SK-N-SH (cell line): Measurements from ENCODE around the gene TMEM151A. TPM values are rescaled to one million over a fixed set of nuclear protein-coding genes. Genes with fewer than 3 reads are reported as not detected.

Experiments used
- CTCF ChIA-PET: fragments of 300-600, 350-600 bp; formaldehyde crosslinking; extraction: SDS; loops from one replicate; lab custom pipeline; 2021; lab: Yijun Ruan, JAX
- POLR2A ChIA-PET: fragments of 350-600 bp; sonication (Branson Sonifier 250); formaldehyde crosslinking; extraction: SDS; loops from one replicate; lab custom pipeline; 2020; ENCODE audit warnings: antibody characterized with exemption, inconsistent platforms; lab: Yijun Ruan, JAX
- DNase-seq: peaks from one replicate; pipeline ENCODE4 v3.0.0; 2012
- H2AFZ ChIP-seq: fragments of 200-600 bp; sonication (generic); 2 replicates; pipeline ENCODE4 v1.8.1; 2016; ENCODE audit warnings: antibody characterized with exemption, mild to moderate bottlenecking, low read depth
- H3F3A ChIP-seq: fragments of 200-600 bp; sonication (generic); replicated peaks from 2 replicates; pipeline ENCODE3; 2016; ENCODE audit warnings: antibody characterized with exemption, mild to moderate bottlenecking; ENCODE audit not compliant: insufficient read depth
- H3K27ac ChIP-seq, 2 experiments: fragments of 200-500 bp in 1 of 2; fragments of 200-600 bp in 1 of 2; sonication (Bioruptor generic) in 1 of 2; sonication (generic), shearing (Covaris generic) in 1 of 2; 2 replicates each; pipeline versions ENCODE4 v1.5.1 to v1.6.1; 2014 to 2016; ENCODE audit warnings: low read depth in 2 of 2, inconsistent platforms in 1 of 2, low read length in 1 of 2, mild to moderate bottlenecking in 1 of 2, mixed read lengths in 1 of 2
- H3K27me3 ChIP-seq: fragments of 200-600 bp; sonication (generic), shearing (Covaris generic); 2 replicates; pipeline ENCODE4 v1.6.1; 2016; ENCODE audit warnings: mixed run types; ENCODE audit not compliant: insufficient read depth
- H3K36me3 ChIP-seq, 2 experiments: fragments of 200-500 bp in 1 of 2; fragments of 200-600 bp in 1 of 2; sonication (Bioruptor generic) in 1 of 2; sonication (generic) in 1 of 2; replicated peaks in 1 of 2; 2 replicates each; pipeline versions ENCODE3 to v1.5.1; 2014 to 2016; ENCODE audit warnings: low read length in 1 of 2, mild to moderate bottlenecking in 1 of 2; ENCODE audit not compliant: insufficient read depth in 2 of 2, control insufficient read depth in 1 of 2
- H3K4me1 ChIP-seq, 2 experiments: fragments of 200-500 bp in 1 of 2; fragments of 200-600 bp in 1 of 2; sonication (Bioruptor generic) in 1 of 2; sonication (generic), shearing (Covaris generic) in 1 of 2; 2 replicates each; pipeline versions ENCODE4 v1.5.1 to v1.6.1; 2014 to 2016; ENCODE audit warnings: low read depth in 1 of 2, low read length in 1 of 2, mixed run types in 1 of 2; ENCODE audit not compliant: insufficient read depth in 2 of 2, control insufficient read depth in 1 of 2
- H3K4me2 ChIP-seq: fragments of 200-600 bp; sonication (generic), shearing (Covaris generic); 2 replicates; pipeline ENCODE4 v1.6.1; 2017; ENCODE audit warnings: mixed run types
- H3K4me3 ChIP-seq, 2 experiments: fragments of 200-500 bp in 1 of 2; fragments of 200-600 bp in 1 of 2; sonication (Bioruptor generic) in 1 of 2; sonication (generic), shearing (Covaris generic) in 1 of 2; 2 replicates each; pipeline versions ENCODE4 v1.5.1 to v1.8.1; 2014 to 2016; ENCODE audit warnings: low read depth in 2 of 2, inconsistent platforms in 1 of 2, low read length in 1 of 2, mild to moderate bottlenecking in 1 of 2, mixed read lengths in 1 of 2, moderate library complexity in 1 of 2
- H3K79me2 ChIP-seq: fragments of 200-600 bp; sonication (generic); 2 replicates; pipeline ENCODE4 v1.8.1; 2017; ENCODE audit warnings: mild to moderate bottlenecking; ENCODE audit not compliant: insufficient read depth
- H3K9ac ChIP-seq: fragments of 200-600 bp; sonication (generic); 2 replicates; pipeline ENCODE4 v1.6.1; 2017; ENCODE audit warnings: mixed run types
- H3K9me2 ChIP-seq: fragments of 200-600 bp; sonication (generic); 2 replicates; pipeline ENCODE4 v1.6.1; 2017; ENCODE audit warnings: mixed run types
- H3K9me3 ChIP-seq: fragments of 200-600 bp; sonication (generic); 2 replicates; pipeline ENCODE4 v1.6.1; 2017; ENCODE audit warnings: mixed run types, mild to moderate bottlenecking, moderate library complexity
- H4K20me1 ChIP-seq: fragments of 200-600 bp; sonication (generic); 2 replicates; pipeline ENCODE4 v1.6.1; 2017; ENCODE audit warnings: mild to moderate bottlenecking, mixed run types; ENCODE audit not compliant: insufficient read depth
- EZH2phosphoT487 ChIP-seq: fragments of 200-600 bp; sonication (generic); IDR thresholded peaks from 2 replicates; pipeline ENCODE4 v1.6.1; 2017; ENCODE audit warnings: low read depth, mixed run types, mild to moderate bottlenecking, antibody characterized with exemption, moderate library complexity, borderline replicate concordance
- FOXJ3 ChIP-seq: sonication (generic); formaldehyde crosslinking; IDR thresholded peaks from 2 replicates; pipeline ENCODE4 v1.5.1; 2020; ENCODE audit warnings: mild to moderate bottlenecking, missing genetic modification reagents
- GATA2 ChIP-seq: sonication (generic); formaldehyde crosslinking; IDR thresholded peaks from 2 replicates; pipeline ENCODE4 v1.5.0; 2020; ENCODE audit warnings: mild to moderate bottlenecking, missing genetic modification reagents
- JUND ChIP-seq: IDR thresholded peaks from 2 replicates; pipeline ENCODE4 v1.4.0; 2012
- MEF2A ChIP-seq: IDR thresholded peaks from 2 replicates; pipeline ENCODE4 v1.4.0; 2012; ENCODE audit warnings: low read depth, borderline replicate concordance
- RAD21 ChIP-seq: IDR thresholded peaks from 2 replicates; pipeline ENCODE4 v1.6.1; 2012; ENCODE audit warnings: mild to moderate bottlenecking, low read length
- RFX5 ChIP-seq: IDR thresholded peaks from 2 replicates; pipeline ENCODE4 v1.6.1; 2012; ENCODE audit warnings: mild to moderate bottlenecking, improper control_type of control experiment, low read length
- RXRA ChIP-seq: IDR thresholded peaks from 2 replicates; pipeline ENCODE4 v1.4.0; 2012; ENCODE audit warnings: low read depth, mild to moderate bottlenecking, borderline replicate concordance
- SIN3A ChIP-seq: IDR thresholded peaks from 2 replicates; pipeline ENCODE4 v1.6.1; 2012; ENCODE audit warnings: low read depth, mild to moderate bottlenecking, low read length, moderate library complexity, borderline replicate concordance
- SMC3 ChIP-seq: IDR thresholded peaks from 2 replicates; pipeline ENCODE4 v1.6.1; 2012; ENCODE audit warnings: low read depth, low read length, improper control_type of control experiment
- TAF1 ChIP-seq: IDR thresholded peaks from 2 replicates; pipeline ENCODE4 v1.6.1; 2012; ENCODE audit warnings: low read depth, mild to moderate bottlenecking, low read length, moderate library complexity, borderline replicate concordance
- USF1 ChIP-seq: IDR thresholded peaks from 2 replicates; pipeline ENCODE4 v1.4.0; 2012; ENCODE audit warnings: low read depth, borderline replicate concordance
- USF2 ChIP-seq: fragments of 150-350 bp; IDR thresholded peaks from 2 replicates; pipeline ENCODE4 v1.6.1; 2017; ENCODE audit warnings: antibody characterized with exemption, low read length, low read depth, borderline replicate concordance
- WGBS: methylation state at CpG from one replicate; pipeline ENCODE4 v1.1.6; 2017; ENCODE audit warnings: low lambda C conversion rate; 5-methylcytosine and 5-hydroxymethylcytosine counted together
- polyA plus RNA-seq, 3 experiments: library from polyadenylated mRNA; depleted of rRNA; stranded (reverse); fragments of >200 nt; gene quantifications; 2 replicates each; pipeline ENCODE4 v1.2.3, GENCODE V29; 2012

Gene TMEM151A
- polyA plus RNA-seq, 1 of the 3 experiments (the other 2 are of a cell fraction): 0.35 TPM

- H3K4me1 ChIP-seq: peaks cover 27 to 44% of the 10 kb centered on the region in 2 experiments
- POLR2A ChIA-PET: interaction anchor here (1.6 to 3.2 kb wide), 2 partner anchors 25 kb away, joined by 8 to 33 read pairs; no protein-coding TSS in a partner anchor
- H3K36me3 ChIP-seq: peaks cover 15 to 47% of the 10 kb centered on the region in 2 experiments
- peak overlapping the region; percentile 94 for H3K27ac ChIP-seq
- H3K4me2 ChIP-seq: peak overlapping the region; percentile 90
- peaks cover 20% of the 10 kb centered on the region for H3K79me2 ChIP-seq
- H3K4me3 ChIP-seq: no peak overlapping the region
- no peaks in the 10 kb centered on the region for H3K27me3 ChIP-seq
- CTCF ChIA-PET: interaction anchor here (0.9 to 8.8 kb wide), 11 partner anchors 9 to 78 kb away, joined by 3 to 280 read pairs (median 4); partner anchors contain the start of genes B4GAT1, CD248 and TMEM151A
- no peak overlapping the region for H2AFZ ChIP-seq
- H3K9me3 ChIP-seq: no peaks in the 10 kb centered on the region
- DNase-seq: peak; percentile 75
- peak overlapping the region; percentile 87 for H3K9ac ChIP-seq
- WGBS: 23% methylated on average over 11 of the region's 18 CpGs
- H4K20me1 ChIP-seq: no peaks in the 10 kb centered on the region; the same call in 1 of the 2 replicates
- peaks cover 10% of the 10 kb centered on the region for H3F3A ChIP-seq
- TF ChIP-seq GATA2 (CRISPR knock-in tag) (no peak), SIN3A (no peak; the same call in 1 of the 2 replicates), FOXJ3 (CRISPR knock-in tag) (0 out of 2 replicates have a peak, but pooled peaks have one; percentile 43), JUND (no peak), RFX5 (0 out of 2 replicates have a peak, but pooled peaks have one; percentile 4), USF2 (no peak), SMC3 (no peak), USF1 (no peak), EZH2phosphoT487 (no peak)
- TF ChIP-seq, all 33 proteins: peak for 2
- H3K9me2 ChIP-seq: no peaks in the 10 kb centered on the region
Observed at GRCh38 chr11:66337103-66337899, 45.6 kb downstream of the TMEM151A start.

GRCh38 chr11:66338276-66339161 is 46.8 kb downstream of the TMEM151A start:
- H4K20me1 ChIP-seq: no peaks in the 10 kb centered on the region; the same call in 1 of the 2 replicates
- TF ChIP-seq SMC3: no peak
- no peak for TF ChIP-seq RFX5
- no peak for TF ChIP-seq JUND
- no peak for TF ChIP-seq TAF1
- TF ChIP-seq RAD21: no peak
- no peak for TF ChIP-seq GATA2 (CRISPR knock-in tag)
- TF ChIP-seq MEF2A: no peak
- no peak for TF ChIP-seq RXRA
- TF ChIP-seq FOXJ3 (CRISPR knock-in tag): no peak
- peaks cover 8 to 44% of the 10 kb centered on the region in 2 experiments for H3K36me3 ChIP-seq
- peak overlapping the region; percentile 94; a peak in 3 of 4 replicates for H3K27ac ChIP-seq
- H3K4me3 ChIP-seq: no peak overlapping the region
- no peak overlapping the region for H2AFZ ChIP-seq
- H3K27me3 ChIP-seq: no peaks in the 10 kb centered on the region
- peaks cover 32% of the 10 kb centered on the region for H3K79me2 ChIP-seq
- no peak overlapping the region for H3K9ac ChIP-seq
- DNase-seq: no peak
- H3K9me3 ChIP-seq: no peaks in the 10 kb centered on the region
- H3K4me1 ChIP-seq: peaks cover 27 to 47% of the 10 kb centered on the region in 2 experiments
- H3K4me2 ChIP-seq: peak overlapping the region; percentile 3; the same call in 1 of the 2 replicates
- 88% methylated on average over 5 of the region's 17 CpGs for WGBS
- peaks cover 10% of the 10 kb centered on the region for H3F3A ChIP-seq
- CTCF ChIA-PET: interaction anchor here (0.9 to 5.4 kb wide), 9 partner anchors 8 to 58 kb away, joined by 3 to 74 read pairs (median 4); partner anchors contain the start of genes B4GAT1 and TMEM151A
- POLR2A ChIA-PET: interaction anchor here (1.6 kb wide), 1 partner anchor 26 kb away, joined by 8 read pairs; no protein-coding TSS in a partner anchor
- H3K9me2 ChIP-seq: no peaks in the 10 kb centered on the region
